ENCODE measurements around the gene ZP1.

Gene ZP1

DNA sequence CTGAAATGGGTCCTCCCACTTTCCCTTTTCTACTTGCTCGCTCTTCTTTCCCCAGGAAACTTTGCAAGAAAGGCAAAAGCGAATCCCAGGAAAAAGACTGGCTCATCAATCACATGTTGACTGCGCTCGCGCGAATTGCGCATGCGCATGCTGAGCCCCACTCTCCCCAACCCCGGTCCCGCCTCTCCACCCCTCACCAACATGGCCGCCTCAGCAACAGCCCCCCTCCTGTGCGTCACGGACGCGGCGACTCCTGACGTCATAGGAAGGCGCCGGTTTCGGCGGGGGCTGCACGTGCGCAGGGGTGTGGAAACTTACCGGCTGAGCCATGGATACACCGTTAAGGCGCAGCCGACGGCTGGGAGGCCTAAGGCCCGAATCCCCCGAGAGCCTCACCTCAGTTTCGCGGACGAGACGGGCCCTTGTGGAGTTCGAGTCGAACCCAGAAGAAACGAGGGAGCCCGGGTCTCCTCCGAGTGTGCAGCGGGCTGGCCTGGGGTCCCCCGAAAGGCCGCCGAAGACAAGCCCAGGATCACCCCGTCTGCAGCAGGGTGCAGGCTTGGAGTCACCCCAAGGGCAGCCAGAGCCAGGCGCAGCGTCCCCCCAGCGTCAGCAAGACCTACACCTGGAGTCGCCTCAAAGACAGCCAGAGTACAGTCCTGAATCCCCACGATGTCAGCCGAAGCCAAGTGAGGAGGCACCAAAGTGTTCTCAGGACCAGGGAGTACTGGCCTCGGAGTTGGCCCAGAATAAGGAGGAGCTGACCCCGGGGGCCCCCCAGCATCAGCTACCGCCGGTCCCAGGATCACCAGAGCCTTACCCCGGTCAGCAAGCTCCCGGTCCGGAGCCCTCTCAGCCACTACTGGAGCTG is 25.3 kb upstream of the ZP1 start, which contains the start of gene CCDC86 (continued):
- TF ChIP-seq ZNF518A (tag by site-specific recombination; conservative IDR thresholded peaks at IDR 0.05; ENCODE audit: low read depth), result 0 out of 2 replicates have a peak, but pooled peaks have one; percentile 22
- TF ChIP-seq, protein P1, sequence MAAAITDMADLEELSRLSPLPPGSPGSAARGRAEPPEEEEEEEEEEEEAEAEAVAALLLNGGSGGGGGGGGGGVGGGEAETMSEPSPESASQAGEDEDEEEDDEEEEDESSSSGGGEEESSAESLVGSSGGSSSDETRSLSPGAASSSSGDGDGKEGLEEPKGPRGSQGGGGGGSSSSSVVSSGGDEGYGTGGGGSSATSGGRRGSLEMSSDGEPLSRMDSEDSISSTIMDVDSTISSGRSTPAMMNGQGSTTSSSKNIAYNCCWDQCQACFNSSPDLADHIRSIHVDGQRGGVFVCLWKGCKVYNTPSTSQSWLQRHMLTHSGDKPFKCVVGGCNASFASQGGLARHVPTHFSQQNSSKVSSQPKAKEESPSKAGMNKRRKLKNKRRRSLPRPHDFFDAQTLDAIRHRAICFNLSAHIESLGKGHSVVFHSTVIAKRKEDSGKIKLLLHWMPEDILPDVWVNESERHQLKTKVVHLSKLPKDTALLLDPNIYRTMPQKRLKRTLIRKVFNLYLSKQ (tag by site-specific recombination; IDR thresholded peaks at IDR 0.05; ENCODE audit: borderline replicate concordance), result no peak
- no peak for TF ChIP-seq ZNF121 (tag by site-specific recombination; IDR thresholded peaks at IDR 0.05)
- TF ChIP-seq SP7 (tag by site-specific recombination; IDR thresholded peaks at IDR 0.05), result peak; percentile 77
- TF ChIP-seq, protein P2, sequence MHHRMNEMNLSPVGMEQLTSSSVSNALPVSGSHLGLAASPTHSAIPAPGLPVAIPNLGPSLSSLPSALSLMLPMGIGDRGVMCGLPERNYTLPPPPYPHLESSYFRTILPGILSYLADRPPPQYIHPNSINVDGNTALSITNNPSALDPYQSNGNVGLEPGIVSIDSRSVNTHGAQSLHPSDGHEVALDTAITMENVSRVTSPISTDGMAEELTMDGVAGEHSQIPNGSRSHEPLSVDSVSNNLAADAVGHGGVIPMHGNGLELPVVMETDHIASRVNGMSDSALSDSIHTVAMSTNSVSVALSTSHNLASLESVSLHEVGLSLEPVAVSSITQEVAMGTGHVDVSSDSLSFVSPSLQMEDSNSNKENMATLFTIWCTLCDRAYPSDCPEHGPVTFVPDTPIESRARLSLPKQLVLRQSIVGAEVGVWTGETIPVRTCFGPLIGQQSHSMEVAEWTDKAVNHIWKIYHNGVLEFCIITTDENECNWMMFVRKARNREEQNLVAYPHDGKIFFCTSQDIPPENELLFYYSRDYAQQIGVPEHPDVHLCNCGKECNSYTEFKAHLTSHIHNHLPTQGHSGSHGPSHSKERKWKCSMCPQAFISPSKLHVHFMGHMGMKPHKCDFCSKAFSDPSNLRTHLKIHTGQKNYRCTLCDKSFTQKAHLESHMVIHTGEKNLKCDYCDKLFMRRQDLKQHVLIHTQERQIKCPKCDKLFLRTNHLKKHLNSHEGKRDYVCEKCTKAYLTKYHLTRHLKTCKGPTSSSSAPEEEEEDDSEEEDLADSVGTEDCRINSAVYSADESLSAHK (tag by site-specific recombination; IDR thresholded peaks at IDR 0.05), result no peak
- no peak for TF ChIP-seq ZNF292 (tag by site-specific recombination; IDR thresholded peaks at IDR 0.05; ENCODE audit: borderline replicate concordance, low read depth)
- TF ChIP-seq ZNF148 (tag by site-specific recombination; IDR thresholded peaks at IDR 0.05; ENCODE audit: borderline replicate concordance), result no peak
- no peak for TF ChIP-seq ZNF777 (tag by site-specific recombination; IDR thresholded peaks at IDR 0.05; ENCODE audit: borderline replicate concordance)
- TF ChIP-seq ZNF391 (tag by site-specific recombination; IDR thresholded peaks at IDR 0.05; ENCODE audit: borderline replicate concordance, low read depth), result 0 out of 2 replicates have a peak, but pooled peaks have one; percentile 41
- TF ChIP-seq SP3 (tag by site-specific recombination; IDR thresholded peaks at IDR 0.05), result peak; percentile 85
- no peak for TF ChIP-seq ZNF37A (tag by site-specific recombination; IDR thresholded peaks at IDR 0.05)
- no peak for TF ChIP-seq ZSCAN23 (tag by site-specific recombination; IDR thresholded peaks at IDR 0.05)
- TF ChIP-seq ZNF146 (tag by site-specific recombination; IDR thresholded peaks at IDR 0.05), result no peak
- TF ChIP-seq ZNF785 (tag by site-specific recombination; IDR thresholded peaks at IDR 0.05), result no peak
- TF ChIP-seq ZIC2 (tag by site-specific recombination; IDR thresholded peaks at IDR 0.05), result 0 out of 2 replicates have a peak, but pooled peaks have one; percentile 33
- TF ChIP-seq, protein P3, sequence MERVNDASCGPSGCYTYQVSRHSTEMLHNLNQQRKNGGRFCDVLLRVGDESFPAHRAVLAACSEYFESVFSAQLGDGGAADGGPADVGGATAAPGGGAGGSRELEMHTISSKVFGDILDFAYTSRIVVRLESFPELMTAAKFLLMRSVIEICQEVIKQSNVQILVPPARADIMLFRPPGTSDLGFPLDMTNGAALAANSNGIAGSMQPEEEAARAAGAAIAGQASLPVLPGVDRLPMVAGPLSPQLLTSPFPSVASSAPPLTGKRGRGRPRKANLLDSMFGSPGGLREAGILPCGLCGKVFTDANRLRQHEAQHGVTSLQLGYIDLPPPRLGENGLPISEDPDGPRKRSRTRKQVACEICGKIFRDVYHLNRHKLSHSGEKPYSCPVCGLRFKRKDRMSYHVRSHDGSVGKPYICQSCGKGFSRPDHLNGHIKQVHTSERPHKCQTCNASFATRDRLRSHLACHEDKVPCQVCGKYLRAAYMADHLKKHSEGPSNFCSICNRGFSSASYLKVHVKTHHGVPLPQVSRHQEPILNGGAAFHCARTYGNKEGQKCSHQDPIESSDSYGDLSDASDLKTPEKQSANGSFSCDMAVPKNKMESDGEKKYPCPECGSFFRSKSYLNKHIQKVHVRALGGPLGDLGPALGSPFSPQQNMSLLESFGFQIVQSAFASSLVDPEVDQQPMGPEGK (tag by site-specific recombination; IDR thresholded peaks at IDR 0.05), result peak; percentile 96
- TF ChIP-seq BCL11A (tag by site-specific recombination; IDR thresholded peaks at IDR 0.05; ENCODE audit: low read depth), result no peak
- no peak for TF ChIP-seq ZNF626 (tag by site-specific recombination; IDR thresholded peaks at IDR 0.05)
- TF ChIP-seq ZNF48 (tag by site-specific recombination; IDR thresholded peaks at IDR 0.05), result no peak
- TF ChIP-seq ZNF596 (tag by site-specific recombination; IDR thresholded peaks at IDR 0.05), result no peak
- TF ChIP-seq, protein P4, sequence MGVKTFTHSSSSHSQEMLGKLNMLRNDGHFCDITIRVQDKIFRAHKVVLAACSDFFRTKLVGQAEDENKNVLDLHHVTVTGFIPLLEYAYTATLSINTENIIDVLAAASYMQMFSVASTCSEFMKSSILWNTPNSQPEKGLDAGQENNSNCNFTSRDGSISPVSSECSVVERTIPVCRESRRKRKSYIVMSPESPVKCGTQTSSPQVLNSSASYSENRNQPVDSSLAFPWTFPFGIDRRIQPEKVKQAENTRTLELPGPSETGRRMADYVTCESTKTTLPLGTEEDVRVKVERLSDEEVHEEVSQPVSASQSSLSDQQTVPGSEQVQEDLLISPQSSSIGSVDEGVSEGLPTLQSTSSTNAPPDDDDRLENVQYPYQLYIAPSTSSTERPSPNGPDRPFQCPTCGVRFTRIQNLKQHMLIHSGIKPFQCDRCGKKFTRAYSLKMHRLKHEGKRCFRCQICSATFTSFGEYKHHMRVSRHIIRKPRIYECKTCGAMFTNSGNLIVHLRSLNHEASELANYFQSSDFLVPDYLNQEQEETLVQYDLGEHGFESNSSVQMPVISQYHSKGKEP (tag by site-specific recombination; IDR thresholded peaks at IDR 0.05), result no peak

Measured in HEK293 (cell line).